Skin of body (tissue), 2 donors: ENCODE measurements around the gene S100PBP. TPM values are rescaled to one million over a fixed set of nuclear protein-coding genes. Genes with fewer than 3 reads are reported as not detected.

Experiments
- DNase-seq: peaks from one replicate; lab custom pipeline; 2025; lab: John Stamatoyannopoulos, UW
- total RNA-seq: library from RNA; depleted of rRNA; stranded (reverse); fragments of >200 nt; gene quantifications from one replicate; pipeline ENCODE4 v1.2.3, GENCODE V29; 2014

Gene S100PBP
- total RNA-seq, 1 donor from 2014 or later = 29.7 TPM

GRCh38 chr1:32825181-32825580 is 7.7 kb downstream of the S100PBP start:
- no peak for DNase-seq

GRCh38 chr1:32828341-32828740 is 10.9 kb downstream of the S100PBP start:
- DNase-seq = peak; percentile 2

GRCh38 chr1:32830092-32830852 is 12.8 kb downstream of the S100PBP start:
- DNase-seq = no peak

- DNase-seq = no peak
Measured at GRCh38 chr1:32831878-32832277, 14.4 kb downstream of the S100PBP start.

- DNase-seq = no peak
Measured at GRCh38 chr1:32848354-32849063, 31.1 kb downstream of the S100PBP start.

- DNase-seq = no peak
Measured at GRCh38 chr1:32855861-32856617, 38.6 kb downstream of the S100PBP start.

- DNase-seq = no peak
Measured at GRCh38 chr1:32858136-32858535, 40.7 kb downstream of the S100PBP start.

GRCh38 chr1:32858791-32859190 is 41.3 kb downstream of the S100PBP start:
- DNase-seq = no peak

- no peak for DNase-seq
Measured at GRCh38 chr1:32859915-32860314, 42.5 kb downstream of the S100PBP start.

GRCh38 chr1:32860566-32860965 is 43.1 kb downstream of the S100PBP start:
- no peak for DNase-seq

GRCh38 chr1:32861904-32862695 is 44.6 kb downstream of the S100PBP start:
- DNase-seq = no peak

GRCh38 chr1:32863218-32863880 is 45.9 kb downstream of the S100PBP start:
- DNase-seq = no peak

GRCh38 chr1:32863881-32864245 is 46.4 kb downstream of the S100PBP start:
- DNase-seq = no peak

- no peak for DNase-seq
Measured at GRCh38 chr1:32864375-32865019, 47.0 kb downstream of the S100PBP start.

GRCh38 chr1:32865639-32866405 is 48.4 kb downstream of the S100PBP start:
- DNase-seq = no peak

- no peak for DNase-seq
Measured at GRCh38 chr1:32867151-32867550, 49.7 kb downstream of the S100PBP start.

- no peak for DNase-seq
Measured at GRCh38 chr1:32867671-32868070, 50.2 kb downstream of the S100PBP start.

GRCh38 chr1:32868085-32868484 is 50.6 kb downstream of the S100PBP start:
- no peak for DNase-seq

GRCh38 chr1:32868806-32869455 is 51.5 kb downstream of the S100PBP start:
- DNase-seq = no peak
